PC-3 (cell line): ENCODE measurements around the gene MAP3K8. TPM values are rescaled to one million over a fixed set of nuclear protein-coding genes. Genes with fewer than 3 reads are reported as not detected.

Experiments used
- ATAC-seq: fragments of 200-7000 bp; cut with Tn5 transposase; 2 replicates; pipeline ENCODE4 v1.9.1; 2020; ENCODE audit warnings: mild to moderate bottlenecking, moderate library complexity
- BruUV-seq: library from RNA; stranded (reverse); fragments of 400-500 nt; replicated peaks from 2 replicates; lab custom pipeline; 2021; lab: Mats Ljungman, UMichigan
- CTCF ChIA-PET: fragments of 300-600 bp; sonication (Branson Sonifier 250); formaldehyde crosslinking; loops from one replicate; lab custom pipeline; 2022; ENCODE audit warnings: antibody characterized with exemption; lab: Charles Lee
- POLR2A ChIA-PET: fragments of 300-600 bp; sonication (Branson Sonifier 250); formaldehyde crosslinking; loops from one replicate; lab custom pipeline; 2022; ENCODE audit warnings: antibody characterized with exemption; ENCODE audit not compliant: unreplicated experiment; lab: Charles Lee
- DNase-seq: peaks from one replicate; pipeline ENCODE4 v3.0.0-alpha.2; 2015
- H2AFZ ChIP-seq: fragments of 300-600 bp; sonication (generic); 2 replicates; pipeline ENCODE4 v1.6.0; 2016; ENCODE audit warnings: antibody characterized with exemption, low read length
- H3F3A ChIP-seq: fragments of 300-600 bp; sonication (generic); one replicate; pipeline ENCODE4 v1.6.0; 2017; ENCODE audit warnings: antibody characterized with exemption, low read length, control low read depth, mild to moderate bottlenecking; ENCODE audit not compliant: unreplicated experiment
- H3K27ac ChIP-seq: fragments of 300-600 bp; sonication (generic); 2 replicates; pipeline ENCODE4 v1.5.1; 2016; ENCODE audit warnings: mild to moderate bottlenecking, low read length
- H3K27me3 ChIP-seq: fragments of 300-600 bp; sonication (generic); 2 replicates; pipeline ENCODE4 v1.6.1; 2016; ENCODE audit warnings: low read length, mixed read lengths
- H3K36me3 ChIP-seq: fragments of 300-600 bp; sonication (generic); 2 replicates; pipeline ENCODE4 v1.6.1; 2016; ENCODE audit warnings: low read depth, mixed run types, low read length, mixed read lengths
- H3K4me1 ChIP-seq: fragments of 300-600 bp; sonication (generic); 2 replicates; pipeline ENCODE4 v1.5.1; 2016; ENCODE audit warnings: low read length; ENCODE audit not compliant: insufficient read depth
- H3K4me2 ChIP-seq: fragments of 300-600 bp; sonication (generic); 2 replicates; pipeline ENCODE4 v1.6.0; 2016; ENCODE audit warnings: low read length
- H3K4me3 ChIP-seq: fragments of 300-600 bp; sonication (generic); 2 replicates; pipeline ENCODE4 v1.5.1; 2016; ENCODE audit warnings: mild to moderate bottlenecking, low read length, mixed read lengths
- H3K79me2 ChIP-seq: fragments of 300-600 bp; sonication (generic); 2 replicates; pipeline ENCODE4 v1.6.1; 2017; ENCODE audit warnings: low read length, mixed read lengths
- H3K9ac ChIP-seq: fragments of 300-600 bp; sonication (generic); 2 replicates; pipeline ENCODE4 v1.6.0; 2016; ENCODE audit warnings: mild to moderate bottlenecking, low read length
- H3K9me2 ChIP-seq: fragments of 300-600 bp; sonication (generic); replicated peaks from 2 replicates; pipeline ENCODE4 v1.6.1; 2016; ENCODE audit warnings: mixed run types, low read length, mixed read lengths
- H3K9me3 ChIP-seq: fragments of 300-600 bp; sonication (generic); 2 replicates; pipeline ENCODE4 v1.6.1; 2016; ENCODE audit warnings: low read length, mixed read lengths
- H4K20me1 ChIP-seq: fragments of 300-600 bp; sonication (generic); 2 replicates; pipeline ENCODE4 v1.6.1; 2016; ENCODE audit warnings: low read length, mixed read lengths
- CTCF ChIP-seq: fragments of 300-600 bp; sonication (generic); conservative IDR thresholded peaks from 2 replicates; pipeline ENCODE4 v1.5.1; 2017; ENCODE audit warnings: antibody characterized with exemption, low read depth, mild to moderate bottlenecking, low read length
- EZH2 ChIP-seq: fragments of 300-600 bp; sonication (generic); IDR thresholded peaks from one replicate; pipeline ENCODE4 v1.6.1; 2017; ENCODE audit warnings: antibody characterized with exemption, mild to moderate bottlenecking, low read length; ENCODE audit not compliant: unreplicated experiment
- EZH2phosphoT487 ChIP-seq: fragments of 300-600 bp; sonication (generic); IDR thresholded peaks from 2 replicates; pipeline ENCODE4 v1.6.1; 2018; ENCODE audit warnings: mild to moderate bottlenecking, antibody characterized with exemption, low read length, borderline replicate concordance
- intact Hi-C: fragments of 100-400 bp; cut with micrococcal nuclease; formaldehyde crosslinking; loops from 2 replicates; pipeline ENCODE4 v1.9.0; 2023
- total RNA-seq: library from RNA; depleted of rRNA; stranded (reverse); fragments of >200 nt; gene quantifications from 2 replicates; pipeline ENCODE4 v1.2.3, GENCODE V29; 2014

Gene MAP3K8
- total RNA-seq, 1 experiment from 2014 or later = 6.5 TPM

DNA sequence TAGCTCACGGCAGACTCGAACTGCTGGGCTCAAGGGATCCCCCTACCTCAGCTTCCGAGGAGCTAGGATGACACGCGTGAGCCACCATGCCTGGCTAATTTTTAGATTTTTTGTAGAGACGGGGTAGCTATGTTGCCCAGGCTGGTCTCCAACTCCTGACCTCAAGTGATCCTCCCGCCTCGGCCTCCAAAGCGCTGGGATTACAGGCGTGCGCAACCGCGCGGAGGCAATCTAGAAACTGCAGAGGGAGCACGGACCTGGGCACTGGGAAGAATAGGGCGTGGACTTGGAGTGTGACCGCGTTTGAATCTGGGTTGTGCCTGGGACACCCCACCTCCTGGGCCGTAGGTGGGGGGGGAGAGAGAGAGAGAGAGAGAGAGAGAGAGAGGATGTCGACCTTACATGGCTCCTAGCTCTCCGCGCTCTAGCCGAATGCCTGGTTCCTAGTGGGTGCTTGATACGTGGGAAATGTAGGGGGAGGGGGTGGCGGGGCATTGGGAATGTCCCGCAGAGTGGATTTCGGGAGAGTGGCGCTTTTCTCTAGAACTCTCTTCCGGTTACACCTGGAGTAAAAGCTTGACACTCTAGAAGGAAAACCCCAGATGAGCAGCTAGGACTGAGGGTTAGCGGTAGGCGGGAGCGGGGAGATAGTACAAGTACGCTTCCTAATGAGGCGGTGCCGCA is 1.2 kb upstream of the MAP3K8 start:
- Histone ChIP-seq H3K36me3 (no peaks in the 10 kb centered on the region), H3K27me3 (no peaks in the 10 kb centered on the region), H3K79me2 (peaks cover 35% of the 10 kb centered on the region), H2AFZ (peak overlapping the region; percentile 90), H3K4me2 (peak overlapping the region; percentile 89), H3K4me1 (peaks cover 33% of the 10 kb centered on the region), H4K20me1 (peaks cover 8% of the 10 kb centered on the region; the same call in 1 of the 2 replicates), H3K9ac (peak overlapping the region; percentile 90), H3K27ac (peak overlapping the region; percentile 86), H3K4me3 (peak overlapping the region; percentile 98), H3K9me2 (no peaks in the 10 kb centered on the region), H3F3A (no peaks in the 10 kb centered on the region), H3K9me3 (no peaks in the 10 kb centered on the region)
- ChIA-PET POLR2A (interaction anchor here (0.5 to 1.3 kb wide), 4 partner anchors 9 to 1441 kb away, joined by 3 to 8 read pairs (median 4); no protein-coding TSS in a partner anchor), CTCF (interaction anchor here (1.3 kb wide), 1 partner anchor 158 kb away, joined by 4 read pairs; no protein-coding TSS in a partner anchor)
- no peak for ATAC-seq
- no peak for TF ChIP-seq EZH2
- no peak for TF ChIP-seq EZH2phosphoT487
- TF ChIP-seq CTCF = no peak
- intact Hi-C loops = no loop called here
- BruUV-seq = no TSS peak
- no peak for DNase-seq

DNA sequence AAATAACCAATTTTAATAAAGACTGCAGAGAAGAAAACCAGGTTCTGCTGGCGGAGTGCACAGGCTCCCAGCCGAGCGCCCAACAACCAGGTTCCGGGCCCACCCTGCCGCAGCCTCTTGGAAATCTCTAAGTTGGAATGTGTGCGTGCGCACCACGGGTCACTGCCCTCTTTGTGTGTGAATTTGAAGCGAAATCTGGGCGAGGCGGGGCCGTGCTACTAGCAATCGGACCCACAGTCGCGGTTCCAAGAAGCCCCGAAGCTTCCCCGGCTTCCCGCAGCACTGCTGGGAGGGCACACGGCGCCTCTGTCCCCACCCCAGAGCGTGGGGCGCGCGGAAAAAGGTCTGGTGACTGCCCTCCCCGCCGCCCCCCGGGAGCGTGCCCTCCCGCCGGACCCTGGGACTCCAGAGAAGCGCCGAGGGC is 666 bp upstream of the MAP3K8 start:
- POLR2A ChIA-PET = interaction anchor here (0.6 to 1.3 kb wide), 4 partner anchors 10 to 1442 kb away, joined by 3 to 8 read pairs (median 4); no protein-coding TSS in a partner anchor
- H3K9me3 ChIP-seq = no peaks in the 10 kb centered on the region
- intact Hi-C loops = no loop called here
- DNase-seq (peak; percentile 61), ATAC-seq (peak; percentile 31)
- no peaks in the 10 kb centered on the region for H3K9me2 ChIP-seq
- H3K27ac ChIP-seq = peak overlapping the region; percentile 86
- peaks cover 40% of the 10 kb centered on the region for H3K79me2 ChIP-seq
- CTCF ChIA-PET = interaction anchor here (1.3 kb wide), 1 partner anchor 158 kb away, joined by 4 read pairs; no protein-coding TSS in a partner anchor
- no peaks in the 10 kb centered on the region for H3K27me3 ChIP-seq
- TF ChIP-seq EZH2 (no peak), EZH2phosphoT487 (no peak), CTCF (no peak)
- peak overlapping the region; percentile 90 for H3K9ac ChIP-seq
- no peaks in the 10 kb centered on the region for H3K36me3 ChIP-seq
- BruUV-seq = TSS peak; percentile 69
- peaks cover 38% of the 10 kb centered on the region for H3K4me1 ChIP-seq
- peaks cover 11% of the 10 kb centered on the region; the same call in 1 of the 2 replicates for H4K20me1 ChIP-seq
- peak overlapping the region; percentile 89 for H3K4me2 ChIP-seq
- H3K4me3 ChIP-seq = peak overlapping the region; percentile 98
- H3F3A ChIP-seq = no peaks in the 10 kb centered on the region
- peak overlapping the region; percentile 90 for H2AFZ ChIP-seq
